ENCODE data around the gene DYNC1LI2.
"Not testable (repeated sequence)": the region's sequence is repeated elsewhere in the genome, so short reads cannot be mapped to it uniquely, and the experiment has no call there.

The DYNC1LI2 gene

GRCh38 chr16:66696669-66697630, 54.5 kb downstream of the DYNC1LI2 start, which contains the start of gene CMTM4:
TSS of gene CMTM4 (minus strand) at chr16:66696743. CDS start at chr16:66696525, 218 bp downstream.
- peak; percentile 98 for DNase-seq (ENCODE audit: low spot score)

GRCh38 chr16:66695935-66696668, 55.3 kb downstream of the DYNC1LI2 start:
- DNase-seq (ENCODE audit: low spot score): no peak

DNA sequence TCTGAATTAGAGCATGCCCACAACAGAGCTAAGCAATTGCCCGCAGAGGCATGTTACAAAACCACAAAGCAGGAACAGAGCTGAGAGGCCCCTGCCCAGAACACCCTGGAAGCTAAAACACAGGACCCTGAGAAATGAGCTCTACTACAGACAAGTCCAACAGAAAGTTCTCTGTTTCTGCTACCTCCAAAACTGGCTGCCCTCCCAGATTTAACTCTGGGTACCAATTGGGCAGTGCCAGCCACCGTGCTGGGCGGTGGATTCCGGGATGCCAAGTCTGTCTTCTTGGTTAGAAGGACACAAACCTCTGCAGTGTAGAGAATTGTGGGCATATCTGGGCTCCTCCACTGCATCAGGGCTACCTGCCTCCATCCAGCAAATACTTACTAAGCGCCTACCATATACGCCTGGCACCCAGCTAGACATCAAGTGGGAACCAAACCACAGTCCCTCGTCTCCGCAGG, 55.9 kb downstream of the DYNC1LI2 start:
- DNase-seq (ENCODE audit: low spot score): no peak

- DNase-seq (ENCODE audit: low spot score): no peak
Measured at GRCh38 chr16:66693149-66693548, 58.3 kb downstream of the DYNC1LI2 start.

- DNase-seq (ENCODE audit: low spot score): no peak
Measured at GRCh38 chr16:66692341-66692740, 59.1 kb downstream of the DYNC1LI2 start.

- DNase-seq (ENCODE audit: low spot score): no peak
Measured at GRCh38 chr16:66691234-66691633, 60.2 kb downstream of the DYNC1LI2 start.

DNA sequence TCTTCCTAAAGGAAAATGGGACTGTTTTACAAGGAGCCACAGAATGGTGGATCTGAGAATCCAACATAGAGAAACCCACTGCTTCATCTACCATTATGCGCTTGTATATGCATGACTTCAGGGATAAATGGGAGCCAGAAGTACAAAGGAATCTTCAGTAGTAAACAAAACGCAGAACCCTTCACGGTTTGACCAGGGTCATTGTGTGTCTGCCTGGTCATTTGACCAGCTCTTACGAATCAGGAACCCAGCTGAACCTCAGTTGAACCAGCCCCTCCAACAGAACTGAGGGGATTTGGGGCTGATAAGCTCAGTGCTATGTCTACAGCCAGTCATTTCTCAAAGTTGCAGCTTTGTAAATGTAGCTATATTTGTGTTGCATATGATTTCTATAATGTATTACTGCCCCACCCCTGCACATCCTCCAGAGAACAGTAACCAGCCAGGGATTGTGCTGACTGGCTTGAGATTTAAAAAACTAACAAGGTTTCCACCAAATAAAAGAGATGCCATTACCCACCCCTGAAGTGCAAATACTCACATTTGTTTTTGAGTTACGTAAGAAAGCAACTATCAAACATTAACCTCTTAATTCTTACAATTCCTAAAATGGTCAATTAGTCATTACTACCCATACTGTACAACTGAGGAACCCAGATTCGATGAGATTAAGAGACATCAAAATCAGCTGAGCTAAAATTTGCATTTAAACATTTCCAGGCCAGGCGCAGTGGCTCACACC, 61.1 kb downstream of the DYNC1LI2 start:
- no peak for DNase-seq (ENCODE audit: low spot score)

GRCh38 chr16:66689282-66689681, 62.1 kb downstream of the DYNC1LI2 start:
- DNase-seq (ENCODE audit: low spot score): no peak

DNA sequence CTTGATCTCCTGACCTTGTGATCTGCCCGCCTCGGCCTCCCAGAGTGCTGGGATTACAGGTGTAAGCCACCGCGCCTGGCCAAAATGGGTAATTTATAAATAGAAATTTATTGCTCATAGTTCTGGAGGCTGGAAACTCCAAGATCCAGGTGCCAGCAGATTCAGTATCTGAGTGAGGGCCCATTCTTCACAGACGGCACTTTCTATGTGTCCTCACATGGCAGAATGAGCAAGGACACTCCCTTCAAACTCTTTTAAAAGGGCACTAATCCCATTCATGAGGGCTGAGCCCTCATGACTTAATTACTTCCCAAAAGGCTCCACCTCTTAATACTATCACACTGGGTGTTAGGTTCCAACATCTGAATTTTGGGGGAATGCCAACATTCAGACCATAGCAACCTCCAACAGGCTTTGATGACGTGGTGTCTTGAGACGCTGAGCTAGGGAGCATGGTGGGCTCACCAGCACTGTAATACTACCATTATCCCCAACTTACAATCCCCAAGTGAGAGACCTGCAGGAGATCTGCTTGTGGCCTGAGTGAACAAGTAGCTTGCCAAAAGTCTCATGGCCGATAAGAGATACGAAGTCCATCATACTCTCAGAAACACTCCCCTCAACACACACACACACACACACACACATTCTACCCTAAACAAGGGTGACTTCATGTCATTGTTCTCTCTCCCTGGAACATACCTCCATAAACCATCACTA, 63.3 kb downstream of the DYNC1LI2 start:
- no peak for DNase-seq (ENCODE audit: low spot score)

- DNase-seq (ENCODE audit: low spot score): not testable (repeated sequence)
Measured at GRCh38 chr16:66685501-66686115, 65.8 kb downstream of the DYNC1LI2 start.

GRCh38 chr16:66682271-66682670, 69.1 kb downstream of the DYNC1LI2 start:
- peak; percentile 53 for DNase-seq (ENCODE audit: low spot score)

DNA sequence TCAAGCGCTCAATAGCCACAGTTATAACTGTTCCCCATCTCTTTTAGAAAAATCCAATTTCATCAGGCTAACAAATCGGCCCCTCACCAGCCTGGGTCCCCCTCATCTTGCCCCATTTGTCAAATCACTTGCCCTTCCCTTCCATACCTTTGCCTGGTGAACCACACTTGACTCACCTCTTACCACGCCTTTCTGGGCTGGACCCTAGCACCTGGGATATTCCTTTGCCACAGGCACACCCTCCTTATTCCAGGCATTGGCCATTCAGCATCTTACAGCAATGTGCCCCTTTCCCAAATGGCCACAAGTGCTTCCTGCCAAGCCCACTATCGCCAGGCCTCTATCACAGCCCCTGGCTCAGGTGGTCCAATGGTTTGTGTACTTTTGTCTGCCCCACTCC, 69.7 kb downstream of the DYNC1LI2 start:
- no peak for DNase-seq (ENCODE audit: low spot score)

- DNase-seq (ENCODE audit: low spot score): peak; percentile 36
Measured at GRCh38 chr16:66678337-66678736, 73.1 kb downstream of the DYNC1LI2 start.

- DNase-seq (ENCODE audit: low spot score): no peak
Measured at GRCh38 chr16:66677836-66678235, 73.6 kb downstream of the DYNC1LI2 start.

GRCh38 chr16:66677179-66677578, 74.2 kb downstream of the DYNC1LI2 start:
- no peak for DNase-seq (ENCODE audit: low spot score)

- DNase-seq (ENCODE audit: low spot score): no peak
Measured at GRCh38 chr16:66676599-66676998, 74.8 kb downstream of the DYNC1LI2 start.

GRCh38 chr16:66673691-66674090, 77.7 kb downstream of the DYNC1LI2 start:
- DNase-seq (ENCODE audit: low spot score): no peak

Measured in AG20443 (cell line).